SKM-1 treated with dmso at 0.1 percent for 144 hours (cell line): ENCODE data around the gene VAX1.
A peak's percentile ranks its signal among the peaks of the same experiment; 100 is the strongest.
"Not testable (repeated sequence)": the region's sequence is repeated elsewhere in the genome, so short reads cannot be mapped to it uniquely, and the experiment has no call there.

ENCODE experiments used
- DNase-seq: peaks from one replicate; lab custom pipeline; 2025; ENCODE audit not compliant: unreplicated experiment; lab: John Stamatoyannopoulos, UW

VAX1 gene

GRCh38 chr10:117136391-117136975 is 1.6 kb downstream of the VAX1 start:
- no peak for DNase-seq

DNA sequence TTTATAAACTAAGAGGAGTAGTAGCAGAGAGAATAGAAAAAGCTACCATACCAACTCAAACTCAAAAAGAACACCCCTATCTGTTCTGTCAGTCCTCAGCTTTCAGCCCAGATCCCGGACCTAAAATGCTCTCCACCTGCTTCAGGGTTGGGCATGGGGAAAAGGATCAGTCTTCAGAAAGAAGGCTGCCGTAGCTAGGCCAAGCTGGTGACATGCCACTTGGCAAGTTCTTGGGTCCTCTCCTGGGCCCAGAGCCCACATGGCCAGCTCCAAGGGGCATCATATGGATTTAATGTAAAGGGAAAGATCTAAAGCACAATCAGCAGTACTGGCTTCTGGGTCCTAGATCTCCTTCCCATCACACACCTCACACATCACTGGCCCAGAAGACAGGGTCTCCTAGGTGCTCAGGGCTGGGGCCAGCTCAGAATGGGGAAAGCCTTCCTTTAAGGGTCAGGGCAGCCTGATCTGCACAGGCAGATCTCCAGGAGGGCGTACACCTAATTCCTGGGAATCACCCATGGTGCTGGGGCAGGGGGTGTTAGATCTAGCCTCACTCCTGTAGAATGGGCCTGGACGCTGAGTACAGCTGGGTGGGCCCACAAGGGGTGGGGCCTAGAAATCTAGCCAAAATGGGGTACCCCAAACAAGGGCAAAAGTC is 2.5 kb downstream of the VAX1 start:
- DNase-seq = no peak

GRCh38 chr10:117135026-117135372 is 3.1 kb downstream of the VAX1 start:
- no peak for DNase-seq

GRCh38 chr10:117134306-117135025 is 3.6 kb downstream of the VAX1 start:
- no peak for DNase-seq

DNA sequence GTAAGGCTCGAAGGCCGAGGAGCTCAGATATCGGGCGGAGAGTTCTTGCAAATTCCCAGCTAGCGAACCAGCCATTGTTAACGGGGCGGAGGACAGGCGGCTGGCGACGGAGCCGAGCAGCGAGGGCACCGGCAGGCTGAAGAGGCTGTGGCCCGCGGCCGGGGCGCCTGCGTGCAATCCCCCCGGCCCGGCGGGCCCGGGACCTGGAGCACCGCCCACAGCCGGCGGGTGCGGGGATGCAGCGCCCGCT is 4.1 kb downstream of the VAX1 start:
- DNase-seq = no peak

GRCh38 chr10:117133273-117134055 is 4.6 kb downstream of the VAX1 start:
- DNase-seq = no peak

DNA sequence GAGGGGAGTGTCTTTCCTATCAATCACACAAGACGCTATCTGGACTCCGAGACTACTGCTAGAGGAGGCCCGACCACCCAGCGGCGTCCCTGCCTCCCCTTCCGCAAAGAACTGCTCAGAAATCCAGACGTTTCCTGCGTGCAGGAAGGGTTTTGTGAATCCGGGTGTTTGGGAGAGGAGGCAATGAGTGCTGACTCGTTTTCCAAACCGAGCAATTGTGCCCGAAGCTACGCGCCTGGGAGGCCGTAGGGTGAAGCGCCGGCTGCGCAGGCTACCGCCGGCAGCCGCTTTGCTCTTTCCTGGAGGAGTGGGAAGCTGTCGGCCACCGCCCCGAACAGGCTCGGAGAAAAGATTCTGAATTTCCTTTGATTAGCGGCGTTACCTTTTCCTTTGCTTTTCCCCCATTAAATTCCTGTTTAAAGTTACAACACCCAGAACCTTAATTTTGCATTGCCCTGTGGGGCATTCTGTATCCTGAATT is 5.3 kb downstream of the VAX1 start:
- DNase-seq = no peak

DNA sequence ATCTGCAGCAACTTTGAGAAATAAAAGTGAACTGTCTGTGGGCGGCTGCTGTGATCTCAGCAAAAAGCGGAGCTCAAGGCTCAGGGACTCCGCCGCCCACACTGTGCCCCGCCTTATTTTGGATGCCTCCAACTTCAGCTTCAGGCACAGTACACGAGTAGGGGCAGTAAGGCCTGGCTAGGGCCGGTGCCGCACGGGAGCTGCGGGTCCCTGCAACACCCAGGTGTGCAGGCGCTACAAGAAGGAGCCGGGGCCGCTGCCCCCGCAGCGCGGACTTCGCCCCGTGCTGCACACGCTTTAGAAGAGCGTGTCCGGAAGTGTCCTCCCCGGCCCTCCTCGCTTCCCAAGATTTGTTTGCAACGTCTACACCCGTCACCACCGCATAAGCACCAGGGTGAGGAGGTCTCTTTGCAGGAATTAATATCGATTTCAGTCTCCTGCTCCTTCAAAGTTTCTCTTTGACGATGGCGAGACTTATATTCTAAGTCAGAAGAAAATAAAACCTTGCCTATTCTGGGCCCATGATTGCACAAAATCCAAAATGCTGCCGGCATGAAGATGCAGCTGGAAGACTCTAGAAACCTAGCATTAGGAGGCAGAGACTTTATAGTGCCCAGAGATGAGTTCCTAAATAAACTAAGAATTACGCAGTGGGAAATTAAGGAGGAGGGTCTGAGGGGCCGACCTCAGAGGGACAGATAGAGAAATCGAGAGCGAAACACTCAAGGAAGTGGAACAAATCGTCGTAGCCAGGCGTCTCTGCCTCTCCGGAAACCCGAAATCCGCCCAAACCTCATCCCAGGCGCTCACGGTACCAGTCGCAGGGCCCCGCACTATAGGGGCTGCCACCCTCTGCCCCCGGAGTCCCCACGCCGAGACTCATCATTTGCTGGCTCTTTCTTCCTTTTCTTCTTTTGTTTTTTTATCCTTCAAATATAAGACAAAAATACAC is 6.4 kb downstream of the VAX1 start:
- no peak for DNase-seq

GRCh38 chr10:117130862-117131375 is 7.2 kb downstream of the VAX1 start:
- DNase-seq = no peak

DNA sequence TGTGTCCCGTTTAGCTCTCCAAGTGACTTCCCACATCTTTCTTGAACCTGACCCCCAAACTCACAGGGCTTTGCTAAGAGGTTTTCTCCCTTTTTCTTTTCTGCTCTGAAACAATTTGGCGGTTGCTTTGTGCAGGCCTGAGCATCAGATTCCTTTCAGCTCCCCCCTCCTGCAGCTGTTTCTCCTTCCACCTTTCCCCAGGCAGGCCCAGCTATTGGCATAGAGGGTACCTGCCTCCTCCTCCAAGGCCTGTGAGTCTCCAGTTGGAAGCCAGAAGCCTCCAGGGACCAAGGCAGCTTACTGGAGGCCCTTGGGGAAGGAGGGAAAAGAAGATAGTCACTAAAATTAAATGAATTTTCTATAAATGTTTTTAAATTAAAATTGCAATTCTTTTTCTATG is 7.7 kb downstream of the VAX1 start:
- no peak for DNase-seq

DNA sequence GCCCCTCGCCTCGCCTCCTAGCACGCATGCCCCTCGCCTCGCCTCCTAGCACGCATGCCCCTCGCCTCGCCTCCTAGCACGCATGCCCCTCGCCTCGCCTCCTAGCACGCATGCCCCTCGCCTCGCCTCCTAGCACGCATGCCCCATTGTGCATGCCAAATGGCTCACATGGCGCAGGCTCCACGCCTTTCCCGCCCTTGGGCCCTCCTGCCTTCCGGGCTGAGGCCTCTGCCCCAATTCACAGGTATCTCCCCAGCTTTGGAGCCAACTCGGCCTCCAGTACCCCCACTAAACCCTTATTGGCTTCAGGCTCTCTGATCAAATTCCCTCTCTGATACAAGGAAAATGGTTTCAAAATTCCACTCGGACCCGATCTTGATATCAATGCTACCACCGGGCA is 11.4 kb downstream of the VAX1 start:
- not testable (repeated sequence) for DNase-seq

- DNase-seq = no peak
Measured at GRCh38 chr10:117126034-117126433, 12.0 kb downstream of the VAX1 start.

GRCh38 chr10:117112220-117112619 is 25.9 kb downstream of the VAX1 start:
- no peak for DNase-seq

DNA sequence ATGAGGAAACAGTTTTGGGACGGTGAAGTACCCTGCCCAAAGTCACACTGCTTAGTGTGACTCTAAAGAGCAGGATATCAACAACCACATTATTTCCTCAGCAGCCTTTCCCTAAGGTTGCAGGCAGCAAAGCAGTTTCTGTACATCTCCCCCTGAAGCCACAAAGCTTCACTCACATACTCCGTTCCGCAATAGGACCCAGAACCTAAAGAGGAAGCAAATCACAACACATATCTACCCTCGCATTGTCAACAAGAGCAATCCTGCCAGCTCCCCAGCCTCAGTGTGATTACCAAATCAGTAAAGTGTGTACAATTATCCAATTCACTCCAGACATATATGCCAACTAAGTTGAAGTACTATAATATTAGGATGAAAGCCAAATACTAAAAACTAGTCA is 30.8 kb downstream of the VAX1 start:
- peak; percentile 81 for DNase-seq

- DNase-seq = no peak
Measured at GRCh38 chr10:117096599-117097201, 41.4 kb downstream of the VAX1 start.

GRCh38 chr10:117094856-117095255 is 43.2 kb downstream of the VAX1 start:
- no peak for DNase-seq

DNA sequence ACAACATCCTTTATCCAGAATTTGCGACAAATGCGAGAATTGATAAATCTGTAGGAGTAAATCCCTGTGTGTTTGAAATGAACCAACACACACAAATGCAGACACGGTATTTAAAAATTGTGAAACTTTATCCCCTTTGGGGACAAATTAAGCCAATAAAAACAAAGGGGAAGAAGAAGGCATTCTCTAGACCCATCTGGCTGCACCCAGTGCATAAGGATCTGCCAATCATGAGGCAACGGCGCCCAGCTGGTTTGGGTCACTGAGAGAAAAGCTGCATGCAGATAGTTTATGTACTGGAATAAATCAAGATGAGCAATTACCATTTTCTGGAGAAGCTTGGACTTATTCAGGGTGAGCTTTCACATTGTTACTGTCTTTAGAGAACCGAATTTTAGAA is 45.7 kb downstream of the VAX1 start:
- no peak for DNase-seq

DNA sequence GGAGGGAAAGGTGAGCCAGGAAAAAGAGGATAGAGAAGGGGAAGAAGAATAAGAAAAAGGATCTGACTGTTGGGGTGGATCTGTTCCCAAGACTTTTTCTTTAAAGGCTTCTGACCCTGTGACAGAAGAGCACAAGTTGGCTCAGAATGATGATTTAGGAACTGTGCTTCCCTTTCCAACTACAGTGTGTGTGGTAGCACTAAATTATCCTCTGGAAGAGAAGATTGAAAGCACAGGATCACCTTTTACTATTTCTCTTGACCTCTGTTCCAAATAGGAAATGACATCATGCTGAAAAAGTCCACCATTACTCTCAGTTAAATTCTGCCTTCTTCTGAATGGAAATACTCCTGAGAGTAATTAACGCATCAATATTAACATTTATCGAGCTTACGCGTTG is 47.2 kb downstream of the VAX1 start:
- DNase-seq = no peak

DNA sequence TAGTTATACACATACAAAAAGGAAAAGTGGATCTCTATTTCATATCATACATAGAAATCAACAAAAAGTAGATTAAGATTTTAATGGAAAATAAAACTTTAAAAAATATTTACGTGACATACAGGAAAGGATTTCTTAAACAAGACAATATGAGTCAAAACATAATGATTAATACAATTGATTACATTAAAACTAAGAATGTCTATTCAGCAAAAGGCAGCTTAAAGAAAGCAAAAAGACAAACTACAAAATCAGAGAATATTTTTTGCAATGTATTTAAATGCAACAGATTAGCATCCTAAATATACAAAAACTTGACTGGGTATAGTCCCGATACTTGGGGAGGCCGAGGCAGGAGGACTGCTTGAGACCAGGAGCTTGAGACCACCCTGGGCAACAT is 50.5 kb downstream of the VAX1 start:
- no peak for DNase-seq

- no peak for DNase-seq
Measured at GRCh38 chr10:117086546-117086945, 51.5 kb downstream of the VAX1 start.
